NCI-H526 treated with DMSO at 0.1 percent for 48 hours (cell line): ENCODE results near the gene MOB1B.
"Not testable (repeated sequence)": the region's sequence is repeated elsewhere in the genome, so short reads cannot be mapped to it uniquely, and the experiment has no call there.

ENCODE experiments used
- DNase-seq: peaks from one replicate; lab custom pipeline; 2025; lab: John Stamatoyannopoulos, UW

The MOB1B gene

GRCh38 chr4:71008196-71008595 is 106.0 kb downstream of the MOB1B start:
- DNase-seq: no peak

GRCh38 chr4:71009086-71009485 is 106.9 kb downstream of the MOB1B start:
- no peak for DNase-seq

- peak; percentile 20 for DNase-seq
Observed at GRCh38 chr4:71009890-71010588, 107.9 kb downstream of the MOB1B start.

- no peak for DNase-seq
Observed at GRCh38 chr4:71011451-71011850, 109.3 kb downstream of the MOB1B start.

- DNase-seq: not testable (repeated sequence)
Observed at GRCh38 chr4:71017391-71017790, 115.2 kb downstream of the MOB1B start.

DNA sequence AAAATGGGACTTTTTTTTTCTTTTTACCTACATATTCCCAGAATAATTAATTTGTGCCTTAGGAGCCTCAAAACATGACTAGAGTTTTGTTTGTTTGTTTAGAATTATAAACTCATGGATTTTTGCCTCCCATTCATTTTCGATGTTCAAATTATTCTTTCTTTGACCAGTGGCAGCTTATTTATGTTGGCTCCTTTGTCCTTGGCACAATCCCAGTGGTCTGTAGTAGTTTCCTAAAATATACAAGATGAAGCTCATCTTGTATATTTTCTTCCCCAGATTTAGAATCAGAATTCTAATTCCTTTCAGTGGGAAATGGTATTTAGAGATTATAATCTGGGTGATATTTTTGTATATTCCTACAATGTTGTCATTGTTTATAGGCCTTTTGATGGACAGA is 118.4 kb downstream of the MOB1B start:
- DNase-seq: no peak

GRCh38 chr4:71025654-71026053 is 123.5 kb downstream of the MOB1B start:
- DNase-seq: no peak

DNA sequence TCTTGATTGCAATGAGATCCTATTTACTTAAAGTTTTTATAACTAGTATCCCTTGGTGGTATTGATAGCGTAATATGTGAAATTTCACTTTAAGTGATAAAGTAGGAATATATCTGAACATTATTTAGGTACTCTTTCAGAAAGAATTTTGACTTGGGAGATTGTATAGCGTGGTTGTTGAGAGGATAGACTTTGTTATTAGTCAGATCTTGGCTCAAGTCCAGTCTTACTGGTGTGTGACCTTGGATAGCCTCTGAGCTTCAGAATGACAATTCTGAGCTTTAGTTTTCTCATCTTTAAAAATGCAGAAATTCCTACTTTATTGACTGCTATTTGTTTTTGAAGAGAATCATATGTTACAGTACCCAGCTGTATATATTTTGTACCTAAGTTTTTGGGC is 123.9 kb downstream of the MOB1B start:
- DNase-seq: no peak

- DNase-seq: no peak
Observed at GRCh38 chr4:71027611-71028010, 125.4 kb downstream of the MOB1B start.

DNA sequence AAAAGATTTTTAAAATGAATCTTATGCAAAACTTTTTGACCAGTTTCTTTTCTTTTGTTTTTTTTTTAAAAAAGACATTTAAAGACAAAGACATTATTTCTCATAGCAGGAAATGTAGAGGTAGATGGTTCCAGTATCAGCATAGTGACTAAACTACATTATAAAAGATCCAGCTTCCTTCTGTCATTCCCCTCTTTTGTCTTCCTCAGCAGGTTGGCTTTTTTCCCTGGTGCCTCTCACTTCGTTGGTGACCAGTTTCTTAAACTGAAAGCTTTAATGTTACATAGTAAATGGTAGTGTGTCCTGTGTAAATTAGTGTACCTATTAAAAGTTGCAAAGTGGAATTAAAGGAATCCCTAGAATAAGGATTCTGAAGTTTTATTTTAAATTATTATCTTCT is 127.3 kb downstream of the MOB1B start:
- no peak for DNase-seq

DNA sequence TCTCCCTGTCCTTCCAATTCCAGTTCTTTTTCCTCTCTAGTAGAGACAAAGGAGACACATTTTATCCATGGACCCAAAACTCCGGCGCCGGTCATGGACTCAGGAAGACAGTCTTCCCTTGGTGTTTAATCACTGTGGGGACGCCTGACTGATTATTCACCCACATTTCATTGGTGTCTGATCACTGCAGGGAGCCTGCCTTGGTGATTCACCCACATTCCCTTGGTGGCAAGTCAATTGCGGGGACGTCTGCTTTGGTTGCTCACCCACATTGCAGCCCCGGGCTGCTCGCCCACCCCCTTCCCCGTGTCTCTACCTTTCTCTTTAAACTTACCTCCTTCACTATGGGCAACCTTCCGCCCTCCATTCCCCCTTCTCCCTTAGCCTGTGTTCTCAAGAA is 129.9 kb downstream of the MOB1B start:
- DNase-seq: not testable (repeated sequence)
